Measurements from ENCODE around the gene TTC33.

TTC33 gene

GRCh38 chr5:40474250-40474649 lies 281.5 kb downstream of the TTC33 start:
- no peak for DNase-seq

- DNase-seq, result no peak
These were observed 290.3 kb downstream of the TTC33 start for GRCh38 chr5:40465416-40465815.

GRCh38 chr5:40464511-40464910 lies 291.2 kb downstream of the TTC33 start:
- no peak for DNase-seq

Data from islet precursor cell (in vitro differentiated cells).